PC-9 (cell line): ENCODE data around the gene GNG7. TPM values are rescaled to one million over a fixed set of nuclear protein-coding genes. Genes with fewer than 3 reads are reported as not detected.

Experiments used
- BruUV-seq: library from RNA; stranded (reverse); fragments of 400-500 nt; replicated peaks from 2 replicates; lab custom pipeline; 2021; lab: Mats Ljungman, UMichigan
- CTCF ChIA-PET: fragments of 300-600 bp; sonication (Branson Sonifier 250); formaldehyde crosslinking; loops from one replicate; lab custom pipeline; 2022; ENCODE audit warnings: antibody characterized with exemption; lab: Charles Lee
- POLR2A ChIA-PET: fragments of 300-600 bp; sonication (Branson Sonifier 250); formaldehyde crosslinking; loops from one replicate; lab custom pipeline; 2022; ENCODE audit warnings: antibody characterized with exemption; ENCODE audit not compliant: unreplicated experiment; lab: Charles Lee
- DNase-seq, 2 experiments: peaks; one replicate each; pipeline versions ENCODE4 v3.0.0 to v3.0.0-alpha.2; 2015 to 2022; ENCODE audit warnings: mixed read lengths in 1 of 2
- H2AFZ ChIP-seq: fragments of 200-600 bp; sonication (generic); 2 replicates; pipeline ENCODE4 v1.8.1; 2017; ENCODE audit warnings: antibody characterized with exemption
- H3F3A ChIP-seq: fragments of 200-600 bp; sonication (generic); 2 replicates; pipeline ENCODE4 v1.8.1; 2017; ENCODE audit warnings: antibody characterized with exemption, mild to moderate bottlenecking, low read depth; ENCODE audit not compliant: insufficient read depth
- H3K27ac ChIP-seq: fragments of 200-600 bp; sonication (generic); 2 replicates; pipeline ENCODE4 v1.6.1; 2016; ENCODE audit warnings: mixed run types
- H3K27me3 ChIP-seq: fragments of 200-600 bp; sonication (generic); 2 replicates; pipeline ENCODE4 v1.6.1; 2016; ENCODE audit warnings: low read depth, mixed run types; ENCODE audit not compliant: insufficient read depth
- H3K36me3 ChIP-seq: fragments of 200-600 bp; sonication (generic); 2 replicates; pipeline ENCODE4 v1.6.1; 2016; ENCODE audit warnings: low read depth, mixed run types
- H3K4me1 ChIP-seq: fragments of 200-600 bp; sonication (generic); replicated peaks from 2 replicates; pipeline ENCODE4 v1.6.1; 2016; ENCODE audit warnings: mixed run types; ENCODE audit not compliant: insufficient read depth
- H3K4me2 ChIP-seq: fragments of 200-600 bp; sonication (generic); 2 replicates; pipeline ENCODE4 v1.6.1; 2017; ENCODE audit warnings: mixed run types
- H3K4me3 ChIP-seq: fragments of 200-600 bp; sonication (generic); 2 replicates; pipeline ENCODE4 v1.6.1; 2016; ENCODE audit warnings: mixed run types
- H3K79me2 ChIP-seq: fragments of 200-600 bp; sonication (generic); 2 replicates; pipeline ENCODE4 v1.6.1; 2017; ENCODE audit warnings: low read depth, mixed run types
- H3K9me2 ChIP-seq: fragments of 200-600 bp; sonication (generic); 2 replicates; pipeline ENCODE4 v1.8.1; 2017; ENCODE audit warnings: mild to moderate bottlenecking; ENCODE audit not compliant: insufficient read depth
- H3K9me3 ChIP-seq: fragments of 200-600 bp; sonication (generic); 2 replicates; pipeline ENCODE4 v1.8.1; 2016; ENCODE audit warnings: low read depth; ENCODE audit not compliant: insufficient read depth
- H4K20me1 ChIP-seq: fragments of 200-600 bp; sonication (generic); 2 replicates; pipeline ENCODE4 v1.8.1; 2017; ENCODE audit not compliant: insufficient read depth
- CTCF ChIP-seq: fragments of 200-600 bp; sonication (generic); conservative IDR thresholded peaks from 2 replicates; pipeline ENCODE4 v1.6.1; 2017; ENCODE audit warnings: mixed run types, antibody characterized with exemption, mild to moderate bottlenecking, moderate library complexity
- EZH2 ChIP-seq: fragments of 200-600 bp; sonication (generic); IDR thresholded peaks from 2 replicates; pipeline ENCODE4 v1.8.0; 2017; ENCODE audit warnings: antibody characterized with exemption, low read depth
- intact Hi-C: fragments of 100-400 bp; cut with micrococcal nuclease; formaldehyde crosslinking; loops from one replicate; pipeline ENCODE4 v1.10.0; 2022; ENCODE audit not compliant: unreplicated experiment
- total RNA-seq: library from RNA; stranded (reverse); gene quantifications from 2 replicates; pipeline ENCODE4 v1.2.3, GENCODE V29; 2021

Gene GNG7
- total RNA-seq, 1 experiment from 2014 or later, result 2.8 TPM

- H4K20me1 ChIP-seq, result no peaks in the 10 kb centered on the region
- intact Hi-C loops, result no loop called here
- H3K4me2 ChIP-seq, result no peak overlapping the region
- no peaks in the 10 kb centered on the region for H3K36me3 ChIP-seq
- H3K27me3 ChIP-seq, result no peaks in the 10 kb centered on the region
- DNase-seq, result no peak
- CTCF ChIA-PET, result no interaction called here
- no TSS peak for BruUV-seq
- H3K4me3 ChIP-seq, result no peak overlapping the region
- peaks cover 22% of the 10 kb centered on the region for H3K4me1 ChIP-seq
- no peak overlapping the region for H3K27ac ChIP-seq
- no peaks in the 10 kb centered on the region for H3K9me3 ChIP-seq
- POLR2A ChIA-PET, result no interaction called here
- TF ChIP-seq EZH2 (no peak), CTCF (no peak)
- no peaks in the 10 kb centered on the region for H3K79me2 ChIP-seq
- no peaks in the 10 kb centered on the region for H3K9me2 ChIP-seq
- no peak overlapping the region for H2AFZ ChIP-seq
- peaks cover 17% of the 10 kb centered on the region; the same call in 1 of the 2 replicates for H3F3A ChIP-seq
Measured at GRCh38 chr19:2487090-2487489, 215.4 kb downstream of the GNG7 start.

- peaks cover 7% of the 10 kb centered on the region; the same call in 1 of the 2 replicates for H3K4me1 ChIP-seq
- H3F3A ChIP-seq, result peaks cover 2% of the 10 kb centered on the region; the same call in 1 of the 2 replicates
- DNase-seq, result no peak
- no peaks in the 10 kb centered on the region for H3K9me2 ChIP-seq
- no peaks in the 10 kb centered on the region for H4K20me1 ChIP-seq
- H3K4me2 ChIP-seq, result no peak overlapping the region
- TF ChIP-seq CTCF (no peak), EZH2 (no peak)
- H3K9me3 ChIP-seq, result no peaks in the 10 kb centered on the region
- H3K27ac ChIP-seq, result no peak overlapping the region
- H3K36me3 ChIP-seq, result no peaks in the 10 kb centered on the region
- intact Hi-C loops, result no loop called here
- H3K79me2 ChIP-seq, result no peaks in the 10 kb centered on the region
- BruUV-seq, result no TSS peak
- no peak overlapping the region for H2AFZ ChIP-seq
- POLR2A ChIA-PET, result no interaction called here
- CTCF ChIA-PET, result no interaction called here
- no peak overlapping the region for H3K4me3 ChIP-seq
- H3K27me3 ChIP-seq, result no peaks in the 10 kb centered on the region
Measured at GRCh38 chr19:2485428-2485827, 217.1 kb downstream of the GNG7 start.

GRCh38 chr19:2484178-2484937 lies 218.1 kb downstream of the GNG7 start:
- Histone ChIP-seq H3K9me3 (no peaks in the 10 kb centered on the region), H3K4me2 (no peak overlapping the region), H3F3A (no peaks in the 10 kb centered on the region), H3K36me3 (no peaks in the 10 kb centered on the region), H3K27ac (no peak overlapping the region), H2AFZ (no peak overlapping the region), H3K79me2 (no peaks in the 10 kb centered on the region), H3K27me3 (no peaks in the 10 kb centered on the region), H4K20me1 (no peaks in the 10 kb centered on the region), H3K4me1 (peaks cover 11% of the 10 kb centered on the region), H3K9me2 (no peaks in the 10 kb centered on the region), H3K4me3 (no peak overlapping the region)
- intact Hi-C loops, result no loop called here
- TF ChIP-seq EZH2, result no peak
- TF ChIP-seq CTCF, result no peak
- BruUV-seq, result no TSS peak
- peak in 1 of 2 experiments; percentile 62 for DNase-seq
- ChIA-PET POLR2A (interaction anchor here (0.7 kb wide), 1 partner anchor 19 kb away, joined by 4 read pairs; no protein-coding TSS in a partner anchor), CTCF (no interaction called here)
